K562 (cell line): ENCODE data around the gene EFHC2. TPM values are rescaled to one million over a fixed set of nuclear protein-coding genes. Genes with fewer than 3 reads are reported as not detected.

Source experiments
- ATAC-seq: fragments of 200-7000 bp; cut with Tn5 transposase; 3 replicates; pipeline ENCODE4 v1.9.1; 2020; ENCODE audit warnings: moderate library complexity
- BruUV-seq: library from RNA; stranded (reverse); fragments of 400-500 nt; replicated peaks from 2 replicates; lab custom pipeline; 2021; lab: Mats Ljungman, UMichigan
- CTCF ChIA-PET: fragments of 300-600 bp; formaldehyde crosslinking; extraction: SDS; loops from one replicate; lab custom pipeline; 2021; ENCODE audit warnings: low intra/inter-chr PET ratio; lab: Yijun Ruan, JAX
- POLR2A ChIA-PET: fragments of 300-600, 350-650 bp; sonication (Branson Sonifier 250); formaldehyde crosslinking; extraction: SDS; loops from one replicate; lab custom pipeline; 2021; ENCODE audit warnings: antibody characterized with exemption, inconsistent platforms; lab: Yijun Ruan, JAX
- DNase-seq, 4 experiments: peaks; one replicate each; pipeline versions ENCODE4 v3.0.0 to v3.0.0-alpha.2; 2011 to 2018; ENCODE audit warnings: low spot score in 3 of 4, mixed read lengths in 3 of 4; ENCODE audit errors: extremely low read depth in 1 of 4
- FAIRE-seq: peaks from 2 replicates; lab custom pipeline; 2011; peaks lifted over from hg19 to GRCh38; lab: Jason Lieb, UNC
- H2AFZ ChIP-seq: 2 replicates; pipeline ENCODE4 v1.6.0; 2011; ENCODE audit warnings: low read depth, low read length, control low read depth, inconsistent platforms
- H3K27ac ChIP-seq: fragments of 200-600 bp; 3 replicates; pipeline ENCODE4 v1.8.0; 2011; ENCODE audit warnings: low read depth, mild to moderate bottlenecking, control low read depth, inconsistent platforms, low read length, moderate library complexity, mixed read lengths; ENCODE audit errors: extremely low read depth
- H3K27me3 ChIP-seq, 2 experiments: fragments of 300-600 bp in 1 of 2; 2 replicates in 1 of 2; 3 replicates in 1 of 2; pipeline versions ENCODE4 v1.6.0 to v1.8.0; 2011; ENCODE audit warnings: inconsistent platforms in 2 of 2, low read length in 2 of 2, mild to moderate bottlenecking in 1 of 2, mixed read lengths in 1 of 2, moderate library complexity in 1 of 2; ENCODE audit not compliant: control insufficient read depth in 2 of 2, insufficient read depth in 2 of 2
- H3K36me3 ChIP-seq: fragments of 300-600 bp; 3 replicates; pipeline ENCODE4 v1.8.0; 2011; ENCODE audit warnings: mild to moderate bottlenecking, low read length, inconsistent platforms; ENCODE audit not compliant: control insufficient read depth, insufficient read depth
- H3K4me1 ChIP-seq, 2 experiments: fragments of 200-600 bp in 1 of 2; replicated peaks in 1 of 2; 2 replicates in 1 of 2; 3 replicates in 1 of 2; pipeline versions ENCODE4 v1.5.1 to v1.8.0; 2011; ENCODE audit warnings: inconsistent platforms in 2 of 2, low read length in 2 of 2, mild to moderate bottlenecking in 1 of 2, mixed read lengths in 1 of 2, moderate library complexity in 1 of 2; ENCODE audit not compliant: control insufficient read depth in 2 of 2, insufficient read depth in 2 of 2
- H3K4me2 ChIP-seq: 2 replicates; pipeline ENCODE4 v1.6.1; 2011; ENCODE audit warnings: low read length, control low read depth, inconsistent platforms, mixed read lengths; ENCODE audit not compliant: insufficient read depth
- H3K4me3 ChIP-seq: fragments of 200-600 bp; sonication (generic), shearing (Covaris generic); 2 replicates; pipeline ENCODE4 v1.5.1; 2016; ENCODE audit warnings: control low read depth, inconsistent platforms
- H3K79me2 ChIP-seq: fragments of 200-600 bp; 3 replicates; pipeline ENCODE4 v1.8.0; 2011; ENCODE audit warnings: low read length, inconsistent platforms; ENCODE audit not compliant: control insufficient read depth, insufficient read depth
- H3K9ac ChIP-seq, 2 experiments: 2 replicates each; pipeline versions ENCODE4 v1.6.0 to v1.6.1; 2011; ENCODE audit warnings: low read depth in 2 of 2, low read length in 2 of 2, control low read depth in 1 of 2, inconsistent platforms in 1 of 2, mild to moderate bottlenecking in 1 of 2, mixed read lengths in 1 of 2; ENCODE audit not compliant: insufficient read depth in 1 of 2
- H3K9me1 ChIP-seq: one replicate; pipeline ENCODE4 v1.6.0; 2011; ENCODE audit warnings: inconsistent platforms, mild to moderate bottlenecking, low read length, moderate library complexity; ENCODE audit not compliant: control insufficient read depth, insufficient read depth
- H3K9me3 ChIP-seq: replicated peaks from 2 replicates; pipeline ENCODE4 v1.5.1; 2011; ENCODE audit warnings: low read depth, low read length, inconsistent platforms; ENCODE audit not compliant: control insufficient read depth, insufficient read depth
- H4K20me1 ChIP-seq: replicated peaks from 2 replicates; pipeline ENCODE4 v1.6.1; 2011; ENCODE audit warnings: low read length, inconsistent platforms, mixed read lengths; ENCODE audit not compliant: control insufficient read depth, insufficient read depth
- CTCF ChIP-seq, 3 experiments: IDR thresholded peaks in 2 of 3; conservative IDR thresholded peaks in 1 of 3; 2 replicates each; pipeline ENCODE4 v1.5.1; 2011 to 2012; ENCODE audit warnings: low read length in 3 of 3, mild to moderate bottlenecking in 3 of 3, control low read depth in 2 of 3, improper control_type of control experiment in 1 of 3, inconsistent platforms in 1 of 3, low read depth in 1 of 3, mixed read lengths in 1 of 3, moderate library complexity in 1 of 3; ENCODE audit not compliant: insufficient read depth in 2 of 3
- MIER1 ChIP-seq: fragments of 450-650 bp; IDR thresholded peaks from 2 replicates; pipeline ENCODE4 v1.6.1; 2016; ENCODE audit warnings: antibody characterized with exemption, mild to moderate bottlenecking, low read depth
- RAD21 ChIP-seq, 2 experiments: fragments of 250-450 bp in 1 of 2; fragments of 450-650 bp in 1 of 2; sonication (Bioruptor Pico) in 1 of 2; formaldehyde crosslinking in 1 of 2; IDR thresholded peaks in 1 of 2; conservative IDR thresholded peaks in 1 of 2; 2 replicates each; pipeline versions ENCODE4 v1.4.0 to v1.8.0; 2020 to 2022; ENCODE audit warnings: mild to moderate bottlenecking in 2 of 2, moderate library complexity in 1 of 2
- TEAD2 ChIP-seq: fragments of 450-650 bp; IDR thresholded peaks from 2 replicates; pipeline ENCODE4 v1.6.1; 2016; ENCODE audit warnings: missing genetic modification characterization, control low read depth, missing compliant biosample characterization
- U2AF1 ChIP-seq: fragments of 200-400 bp; formaldehyde crosslinking; optimal IDR thresholded peaks from 2 replicates; pipeline ENCODE3; 2017; ENCODE audit warnings: mild to moderate bottlenecking, low read depth, low read length, moderate library complexity
- WGBS: fragments of 100-300 bp; shearing (Covaris generic); methylation state at CpG from one replicate; pipeline ENCODE4 v1.1.6; 2016; ENCODE audit warnings: low coverage, mixed read lengths; ENCODE audit not compliant: insufficient coverage; ENCODE audit errors: missing lambda C conversion rate; 5-methylcytosine and 5-hydroxymethylcytosine counted together
- in situ Hi-C: fragments of 300-500 bp; cut with MboI; formaldehyde crosslinking; loops from 4 replicates; pipeline ENCODE4 v1.15.0; 2018; ENCODE audit warnings: inconsistent platforms, mixed read lengths
- intact Hi-C: fragments of 100-400 bp; cut with micrococcal nuclease; formaldehyde crosslinking; loops from 2 replicates; pipeline ENCODE4 v1.14.2; 2022
- polyA plus RNA-seq, 8 experiments: library from polyadenylated mRNA; depleted of rRNA in 4 of 8; stranded (reverse) in 5 of 8; unstranded in 3 of 8; fragments of >200 nt; fragmentation: Nextera tagmentation in 2 of 8; fragmentation: Illumina TruSeq in 1 of 8; extraction: Ambion mirVana in 2 of 8; extraction: Trizol in 1 of 8; gene quantifications; 2 replicates each; pipeline versions ENCODE4 v1.2.1 to v1.2.3, GENCODE V29; 2011 to 2014; ENCODE audit warnings: inconsistent platforms in 1 of 8, missing spikeins in 1 of 8
- total RNA-seq, 7 experiments: library from RNA; depleted of rRNA in 6 of 7; stranded (reverse); fragments of >200 nt in 6 of 7; fragmentation: Illumina TruSeq in 2 of 7; extraction: Trizol in 2 of 7; gene quantifications; 2 replicates each; pipeline versions ENCODE4 v1.2.1 to v1.2.3, GENCODE V29; 2011 to 2021; ENCODE audit warnings: low replicate concordance in 1 of 7
- TF ChIP-seq, protein P1 (sequence below), 2 experiments: fragments of 450-650 bp; formaldehyde crosslinking in 1 of 2; IDR thresholded peaks; 2 replicates each; pipeline versions ENCODE4 v1.4.0 to v1.6.1; 2014 to 2020; ENCODE audit warnings: mild to moderate bottlenecking in 2 of 2, borderline replicate concordance in 1 of 2, low read depth in 1 of 2

The EFHC2 gene
- total and polyA plus RNA-seq, 9 of the 15 experiments (the other 6 are each of a cell fraction or from before 2014, with no cell fraction given) = 1.3 to 8.1 (median 3.0) TPM

DNA sequence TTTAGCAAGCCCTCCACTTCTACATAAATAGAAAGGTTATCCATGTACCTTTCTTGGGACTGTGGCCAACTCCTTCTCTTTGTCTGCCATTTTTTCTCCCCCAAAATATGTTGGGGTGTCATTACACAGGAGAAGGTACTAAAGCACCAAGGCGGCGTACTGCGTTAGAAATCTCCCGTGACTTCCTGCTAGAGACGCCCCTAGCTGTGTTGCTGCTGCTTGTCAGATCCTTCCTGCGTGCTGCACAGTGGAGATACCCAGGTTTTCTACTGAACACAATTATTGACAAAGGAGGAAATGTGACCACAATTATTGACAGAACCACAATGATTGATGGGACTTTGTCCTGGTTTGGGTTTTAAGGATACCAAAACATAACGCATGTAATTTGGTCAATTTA lies 97.7 kb downstream of the EFHC2 start (continued):
- TF ChIP-seq U2AF1 (no peak), TEAD2 (tag) (no peak)
- TF ChIP-seq, all 486 proteins: peak for 0

DNA sequence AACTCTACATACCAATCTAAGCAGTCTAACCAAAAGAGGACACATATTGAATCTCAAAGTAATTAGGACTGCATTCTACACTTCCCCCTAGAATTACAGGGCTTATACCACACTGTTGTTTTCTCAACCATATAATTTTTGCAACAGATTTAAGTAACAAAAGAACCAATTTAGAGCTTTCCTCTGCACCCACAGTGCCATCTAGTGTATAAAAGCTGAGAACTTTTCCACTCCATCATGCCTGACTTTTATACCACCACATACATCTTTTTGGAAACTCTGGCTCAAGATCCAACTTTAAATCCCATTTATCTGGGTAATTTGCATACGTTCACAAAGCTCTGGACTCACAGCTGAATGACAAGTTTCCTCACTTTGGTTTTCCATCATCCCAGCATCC lies 99.5 kb downstream of the EFHC2 start:
- no peak overlapping the region for H2AFZ ChIP-seq
- TF ChIP-seq RAD21 (CRISPR knock-in tag; conservative IDR thresholded peaks at IDR 0.05 in 1 of 2, IDR thresholded peaks at IDR 0.05 in 1 of 2) = peak; percentile 48 to 59
- TF ChIP-seq, protein P1, sequence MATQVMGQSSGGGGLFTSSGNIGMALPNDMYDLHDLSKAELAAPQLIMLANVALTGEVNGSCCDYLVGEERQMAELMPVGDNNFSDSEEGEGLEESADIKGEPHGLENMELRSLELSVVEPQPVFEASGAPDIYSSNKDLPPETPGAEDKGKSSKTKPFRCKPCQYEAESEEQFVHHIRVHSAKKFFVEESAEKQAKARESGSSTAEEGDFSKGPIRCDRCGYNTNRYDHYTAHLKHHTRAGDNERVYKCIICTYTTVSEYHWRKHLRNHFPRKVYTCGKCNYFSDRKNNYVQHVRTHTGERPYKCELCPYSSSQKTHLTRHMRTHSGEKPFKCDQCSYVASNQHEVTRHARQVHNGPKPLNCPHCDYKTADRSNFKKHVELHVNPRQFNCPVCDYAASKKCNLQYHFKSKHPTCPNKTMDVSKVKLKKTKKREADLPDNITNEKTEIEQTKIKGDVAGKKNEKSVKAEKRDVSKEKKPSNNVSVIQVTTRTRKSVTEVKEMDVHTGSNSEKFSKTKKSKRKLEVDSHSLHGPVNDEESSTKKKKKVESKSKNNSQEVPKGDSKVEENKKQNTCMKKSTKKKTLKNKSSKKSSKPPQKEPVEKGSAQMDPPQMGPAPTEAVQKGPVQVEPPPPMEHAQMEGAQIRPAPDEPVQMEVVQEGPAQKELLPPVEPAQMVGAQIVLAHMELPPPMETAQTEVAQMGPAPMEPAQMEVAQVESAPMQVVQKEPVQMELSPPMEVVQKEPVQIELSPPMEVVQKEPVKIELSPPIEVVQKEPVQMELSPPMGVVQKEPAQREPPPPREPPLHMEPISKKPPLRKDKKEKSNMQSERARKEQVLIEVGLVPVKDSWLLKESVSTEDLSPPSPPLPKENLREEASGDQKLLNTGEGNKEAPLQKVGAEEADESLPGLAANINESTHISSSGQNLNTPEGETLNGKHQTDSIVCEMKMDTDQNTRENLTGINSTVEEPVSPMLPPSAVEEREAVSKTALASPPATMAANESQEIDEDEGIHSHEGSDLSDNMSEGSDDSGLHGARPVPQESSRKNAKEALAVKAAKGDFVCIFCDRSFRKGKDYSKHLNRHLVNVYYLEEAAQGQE (IDR thresholded peaks at IDR 0.05; ENCODE audit: borderline replicate concordance) = peak; percentile 46; the same call in 1 of the 2 replicates
- TF ChIP-seq, protein P1 (CRISPR knock-in tag; IDR thresholded peaks at IDR 0.05; ENCODE audit: low read depth) = no peak
- TF ChIP-seq CTCF (IDR thresholded peaks at IDR 0.05 in 2 of 3, conservative IDR thresholded peaks at IDR 0.05 in 1 of 3; ENCODE audit: insufficient read depth in 2 of 3, low read depth in 1 of 3, low read length in 3 of 3) = peak; percentile 43 to 54 (median 45); a peak in 4 of 6 replicates
- no peak for TF ChIP-seq MIER1
- FAIRE-seq (peak; percentile 19), ATAC-seq (peak; percentile 44; the same call in 2 of the 3 replicates), DNase-seq (peak in 2 of 4 experiments; percentile 13 to 33)
- in situ Hi-C loops = no loop called here
- H3K27me3 ChIP-seq = no peaks in the 10 kb centered on the region
- H4K20me1 ChIP-seq = no peaks in the 10 kb centered on the region
- intact Hi-C loops = loop anchor here (5.0 kb wide), 2 partner anchors 217 to 287 kb away; no protein-coding TSS in a partner anchor
- H3K4me2 ChIP-seq = no peak overlapping the region
- H3K79me2 ChIP-seq = no peaks in the 10 kb centered on the region
- no peaks in the 10 kb centered on the region for H3K4me1 ChIP-seq
- no peaks in the 10 kb centered on the region for H3K9me1 ChIP-seq
- H3K4me3 ChIP-seq = no peak overlapping the region
- CTCF ChIA-PET = interaction anchor here (0.8 kb wide), 1 partner anchor 283 kb away, joined by 3 read pairs; no protein-coding TSS in a partner anchor
- H3K27ac ChIP-seq = no peak overlapping the region
- 0% methylated on average over 1 of the region's 1 CpG for WGBS
- POLR2A ChIA-PET = interaction anchor here (1.2 kb wide), 1 partner anchor 19 kb away, joined by 5 read pairs; no protein-coding TSS in a partner anchor
- H3K36me3 ChIP-seq = no peaks in the 10 kb centered on the region
- BruUV-seq = no TSS peak
- no peak overlapping the region for H3K9ac ChIP-seq
- H3K9me3 ChIP-seq = no peaks in the 10 kb centered on the region
